Right lobe of liver (tissue), 4 donors: ENCODE results near the gene MIOX.

Source experiments
- CTCF ChIP-seq, 4 donors: fragments of 200-600 bp in 3 of 4; fragments of 450-650 bp in 1 of 4; IDR thresholded peaks; one replicate each; pipeline versions ENCODE4 v1.5.1 to v1.8.0; 2016 to 2022; ENCODE audit warnings: antibody characterized with exemption in 4 of 4, mild to moderate bottlenecking in 2 of 4
- POLR2A ChIP-seq: fragments of 450-650 bp; IDR thresholded peaks from one replicate; pipeline ENCODE4 v1.6.1; 2017; ENCODE audit warnings: antibody characterized with exemption, mild to moderate bottlenecking
- donor health status: DM: no; HTN: no; CAD: no.
- donor health status: DM: no; HTN: no; CAD: no.
- donor health status: DM: no; HTN: yes; CAD: no.

GRCh38 chr22:50517495-50518260 is 31.0 kb downstream of the MIOX start:
- no peak for TF ChIP-seq CTCF (IDR thresholded peaks at IDR 0.05)
- no peak for TF ChIP-seq POLR2A
